Measurements from ENCODE around the gene MCTP2. TPM values are rescaled to one million over a fixed set of nuclear protein-coding genes. Genes with fewer than 3 reads are reported as not detected.

MCTP2 gene
- total RNA-seq, 4 donors from 2014 or later: 0.13 to 2.0 (median 0.43) TPM

- in situ Hi-C loops (cut with MboI; ENCODE audit: low sequenced_read_pairs in 4 of 4): no loop called here
- H3K27me3 ChIP-seq: no peaks in the 10 kb centered on the region
Observed at GRCh38 chr15:94372821-94373220, 141.5 kb downstream of the MCTP2 start.

DNA sequence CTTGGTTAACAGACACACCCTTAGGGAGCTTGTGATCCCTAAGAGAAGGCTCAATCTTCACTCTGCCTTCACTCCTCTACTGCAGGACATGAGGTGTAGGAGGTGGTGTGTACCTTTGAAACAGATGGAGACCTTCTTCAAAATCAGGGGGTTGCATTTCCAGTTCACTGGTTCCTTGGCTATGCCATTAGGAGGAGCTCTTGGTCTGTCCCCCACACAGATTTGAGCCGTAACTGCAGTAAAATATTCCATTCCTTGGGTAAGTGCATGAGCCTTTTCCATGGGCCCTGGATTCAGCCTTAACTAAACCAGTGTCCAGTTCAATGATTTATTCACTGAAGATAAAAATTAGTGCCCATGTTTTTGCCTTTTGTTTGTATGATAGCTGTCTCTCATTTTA is 144.6 kb downstream of the MCTP2 start:
- intact Hi-C loops (cut with DNase I; ENCODE audit: low total_unique reads): no loop called here
- H3K4me1 ChIP-seq: no peaks in the 10 kb centered on the region
- H3K36me3 ChIP-seq: no peaks in the 10 kb centered on the region
- no peaks in the 10 kb centered on the region for H3K9me3 ChIP-seq
- no peak overlapping the region for H3K27ac ChIP-seq
- H3K27me3 ChIP-seq: no peaks in the 10 kb centered on the region
- DNase-seq (no peak), ATAC-seq (no peak)
- in situ Hi-C loops (cut with MboI; ENCODE audit: low sequenced_read_pairs in 4 of 4): no loop called here
- no peak overlapping the region for H3K4me3 ChIP-seq
- no peak for TF ChIP-seq CTCF (IDR thresholded peaks at IDR 0.05 in 4 of 5, conservative IDR thresholded peaks at IDR 0.05 in 1 of 5)
- TF ChIP-seq POLR2A (IDR thresholded peaks at IDR 0.05): no peak

More at GRCh38 chr15:94372821-94373220, 141.5 kb downstream of the MCTP2 start:
- H3K27ac ChIP-seq: no peak overlapping the region
- TF ChIP-seq POLR2A (IDR thresholded peaks at IDR 0.05): no peak
- TF ChIP-seq CTCF (IDR thresholded peaks at IDR 0.05 in 4 of 5, conservative IDR thresholded peaks at IDR 0.05 in 1 of 5): no peak
- H3K4me1 ChIP-seq: no peaks in the 10 kb centered on the region
- intact Hi-C loops (cut with DNase I; ENCODE audit: low total_unique reads): no loop called here
- DNase-seq: no peak
- no peaks in the 10 kb centered on the region for H3K9me3 ChIP-seq
- no peaks in the 10 kb centered on the region for H3K36me3 ChIP-seq
- H3K4me3 ChIP-seq: no peak overlapping the region
- no peak for ATAC-seq

DNA sequence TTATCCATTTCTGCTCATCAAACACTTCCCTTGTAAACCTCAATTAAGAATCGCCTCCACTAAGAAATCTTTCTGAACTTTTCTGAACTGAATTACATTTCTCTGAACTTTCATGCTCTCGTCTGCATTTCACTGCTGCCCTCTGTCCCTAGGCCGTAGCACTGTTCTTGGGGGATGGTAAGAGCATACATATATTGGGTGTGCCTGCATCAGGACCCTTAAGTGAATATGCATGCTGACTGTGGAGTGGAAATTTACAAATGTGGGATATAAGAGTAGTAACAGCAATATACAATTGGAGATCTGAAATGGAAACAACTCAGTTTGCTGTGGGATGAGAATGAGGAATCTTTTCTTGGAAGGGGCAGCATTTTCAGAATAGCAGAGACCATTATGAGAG is 148.6 kb downstream of the MCTP2 start:
- H3K4me3 ChIP-seq: no peak overlapping the region
- no peaks in the 10 kb centered on the region for H3K4me1 ChIP-seq
- no peaks in the 10 kb centered on the region for H3K9me3 ChIP-seq
- no peaks in the 10 kb centered on the region for H3K36me3 ChIP-seq
- no peak for DNase-seq
- no peak for TF ChIP-seq POLR2A (IDR thresholded peaks at IDR 0.05)
- no peak for TF ChIP-seq CTCF (IDR thresholded peaks at IDR 0.05 in 4 of 5, conservative IDR thresholded peaks at IDR 0.05 in 1 of 5)
- no peak overlapping the region for H3K27ac ChIP-seq
- H3K27me3 ChIP-seq: no peaks in the 10 kb centered on the region
- in situ Hi-C loops (cut with MboI; ENCODE audit: low sequenced_read_pairs in 4 of 4): no loop called here
- intact Hi-C loops (cut with DNase I; ENCODE audit: low total_unique reads): no loop called here
- no peak for ATAC-seq

- Histone ChIP-seq H3K27me3 (no peaks in the 10 kb centered on the region), H3K9me3 (no peaks in the 10 kb centered on the region), H3K4me1 (no peaks in the 10 kb centered on the region), H3K4me3 (no peak overlapping the region), H3K27ac (no peak overlapping the region), H3K36me3 (no peaks in the 10 kb centered on the region)
- DNase-seq (no peak), ATAC-seq (no peak)
- TF ChIP-seq CTCF (IDR thresholded peaks at IDR 0.05 in 4 of 5, conservative IDR thresholded peaks at IDR 0.05 in 1 of 5): no peak
- no peak for TF ChIP-seq POLR2A (IDR thresholded peaks at IDR 0.05)
- in situ Hi-C loops (cut with MboI; ENCODE audit: low sequenced_read_pairs in 4 of 4) (no loop called here), intact Hi-C loops (cut with DNase I; ENCODE audit: low total_unique reads) (no loop called here)
Observed at GRCh38 chr15:94380798-94381197, 149.4 kb downstream of the MCTP2 start.

GRCh38 chr15:94381384-94381783 is 150.0 kb downstream of the MCTP2 start:
- no peaks in the 10 kb centered on the region for H3K9me3 ChIP-seq
- TF ChIP-seq CTCF (IDR thresholded peaks at IDR 0.05 in 4 of 5, conservative IDR thresholded peaks at IDR 0.05 in 1 of 5): no peak
- no peak for TF ChIP-seq POLR2A (IDR thresholded peaks at IDR 0.05)
- DNase-seq (no peak), ATAC-seq (no peak)
- intact Hi-C loops (cut with DNase I; ENCODE audit: low total_unique reads): no loop called here
- no peak overlapping the region for H3K4me3 ChIP-seq
- H3K27me3 ChIP-seq: no peaks in the 10 kb centered on the region
- H3K27ac ChIP-seq: no peak overlapping the region
- in situ Hi-C loops (cut with MboI; ENCODE audit: low sequenced_read_pairs in 4 of 4): no loop called here
- no peaks in the 10 kb centered on the region for H3K4me1 ChIP-seq
- no peaks in the 10 kb centered on the region for H3K36me3 ChIP-seq

Measured in gastrocnemius medialis (tissue), 4 donors.